Activated CD8-positive, alpha-beta memory T cell treated with anti-CD3 and anti-CD28 coated beads, Interleukin-2, amount 50 U/mL, for 24 hours (primary cell): ENCODE results near the gene TMPRSS13.
"Not testable (repeated sequence)": the region's sequence is repeated elsewhere in the genome, so short reads cannot be mapped to it uniquely, and the experiment has no call there.

Experiments
- DNase-seq: peaks from one replicate; pipeline ENCODE4 v3.0.0-alpha.2; 2020; ENCODE audit errors: extremely low read depth

The TMPRSS13 gene

GRCh38 chr11:117929142-117929915 is at the start of gene TMPRSS13:
Gene TMPRSS13 (minus strand): TSS chr11:117929402. CDS start chr11:117929307, 95 bp downstream.
- no peak for DNase-seq

DNA sequence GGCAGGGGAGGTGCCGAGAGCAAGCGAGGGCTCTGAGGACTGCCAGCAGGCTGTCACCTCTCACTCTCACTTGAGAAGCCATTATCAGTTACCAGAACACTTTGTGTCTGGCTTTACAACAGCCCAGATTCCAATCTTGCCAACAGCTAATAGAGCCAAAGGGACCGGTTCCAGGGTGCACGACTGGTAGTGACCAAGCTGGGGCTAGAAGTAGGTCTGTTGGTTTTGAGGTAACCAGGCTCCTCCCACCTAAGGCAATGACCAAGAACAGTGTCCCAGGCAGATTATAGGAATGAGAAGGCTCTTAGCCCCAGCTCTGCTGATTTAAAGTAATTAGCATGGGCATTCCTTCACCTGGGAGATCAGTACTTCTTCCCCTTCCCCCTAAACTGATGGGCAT is 49.8 kb upstream of the TMPRSS13 start:
- no peak for DNase-seq

DNA sequence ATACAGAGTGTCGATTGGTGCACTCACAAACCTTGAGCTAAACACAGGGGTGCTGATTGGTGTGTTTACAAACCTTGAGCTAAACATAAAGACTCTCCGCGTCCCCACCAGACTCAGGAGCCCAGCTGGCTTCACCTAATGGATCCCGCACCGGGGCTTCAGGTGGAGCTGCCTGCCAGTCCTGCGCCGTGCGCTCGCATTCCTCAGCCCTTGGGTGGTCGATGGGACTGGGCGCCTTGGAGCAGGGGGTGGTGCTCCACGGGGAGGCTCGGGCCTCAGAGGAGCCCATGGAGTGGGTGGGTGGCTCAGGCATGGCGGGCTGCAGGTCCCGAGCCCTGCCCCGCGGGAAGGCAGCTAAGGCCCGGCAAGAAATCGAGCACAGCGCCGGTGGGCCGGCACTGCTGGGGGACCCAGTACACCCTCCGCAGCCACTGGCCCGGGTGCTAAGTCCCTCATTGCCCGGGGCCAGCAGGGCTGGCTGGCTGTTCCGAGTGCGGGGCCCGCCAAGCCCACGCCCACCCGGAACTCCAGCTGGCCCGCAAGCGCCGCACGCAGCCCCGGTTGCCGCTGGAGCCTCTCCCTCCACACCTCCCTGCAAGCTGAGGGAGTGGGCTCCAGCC is 49.2 kb upstream of the TMPRSS13 start:
- not testable (repeated sequence) for DNase-seq

DNA sequence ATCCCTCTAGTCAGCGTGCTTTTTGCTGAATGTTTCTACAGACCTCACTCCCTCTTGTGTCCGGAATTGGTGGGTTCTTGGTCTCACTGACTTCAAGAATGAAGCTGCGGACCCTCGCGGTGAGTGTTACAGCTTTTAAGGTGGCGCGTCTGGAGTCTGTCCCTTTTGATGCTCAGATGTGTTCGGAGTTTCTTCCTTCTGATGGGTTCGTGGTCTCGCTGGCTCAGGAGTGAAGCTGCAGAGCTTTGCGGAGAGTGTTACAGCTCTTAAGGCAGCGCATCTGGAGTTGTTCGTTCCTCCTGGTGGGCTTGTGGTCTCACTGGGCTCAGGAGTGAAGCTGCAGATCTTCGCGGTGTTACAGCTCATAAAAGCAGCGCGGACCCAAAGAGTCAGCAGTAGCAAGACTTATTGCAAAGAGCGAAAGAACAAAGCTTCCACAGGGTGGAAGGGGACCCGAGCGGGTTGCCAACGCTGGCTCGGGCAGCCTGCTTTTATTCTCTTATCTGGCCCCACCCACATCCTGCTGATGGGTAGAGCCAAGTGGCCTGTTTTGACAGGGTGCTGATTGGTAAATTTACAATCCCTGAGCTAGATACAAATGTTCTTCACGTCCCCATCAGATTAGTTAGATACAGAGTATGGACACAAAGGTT is 48.5 kb upstream of the TMPRSS13 start:
- DNase-seq: not testable (repeated sequence)

DNA sequence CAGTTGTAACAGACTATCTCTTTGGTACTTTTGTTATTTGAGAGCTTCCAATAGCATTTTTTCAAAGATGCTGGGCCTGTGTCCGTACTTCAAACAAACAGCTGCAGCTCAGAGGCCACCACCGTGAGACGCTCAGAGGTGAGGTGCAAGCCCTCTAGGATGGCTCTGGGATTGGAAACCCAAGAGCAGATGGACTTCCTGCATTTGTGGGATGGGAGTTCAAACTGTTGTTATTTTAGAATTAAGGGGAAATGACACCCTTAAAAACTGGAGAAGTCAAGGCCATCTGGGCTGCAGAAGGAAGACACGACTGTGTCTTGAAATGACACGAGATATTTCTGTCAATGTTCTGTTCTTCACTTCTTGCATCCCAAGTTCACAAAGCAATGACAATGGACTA is 47.8 kb upstream of the TMPRSS13 start:
- DNase-seq: no peak

DNA sequence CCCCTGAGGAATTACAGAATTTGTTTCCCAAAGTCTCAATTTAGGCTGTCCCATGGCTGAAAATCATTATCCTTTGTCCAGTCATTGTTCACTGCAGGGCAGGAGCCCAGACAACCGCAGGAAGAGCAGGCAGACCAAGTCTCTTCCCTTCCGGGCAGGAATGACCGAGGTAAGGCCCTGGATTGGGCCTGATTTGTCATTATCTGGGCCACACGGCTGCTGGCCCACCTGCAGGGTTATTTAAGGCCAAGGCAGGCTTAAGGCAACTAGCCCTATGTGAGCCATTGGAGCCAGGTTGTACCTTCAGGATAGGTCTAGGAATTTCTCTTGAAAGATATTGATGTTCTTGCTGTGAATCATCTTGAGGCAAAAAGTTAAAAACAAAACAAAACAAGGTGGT is 47.2 kb upstream of the TMPRSS13 start:
- no peak for DNase-seq

GRCh38 chr11:117973503-117973860 is 44.3 kb upstream of the TMPRSS13 start:
- DNase-seq: no peak

GRCh38 chr11:117972629-117973502 is 43.7 kb upstream of the TMPRSS13 start:
- no peak for DNase-seq

GRCh38 chr11:117972044-117972443 is 42.8 kb upstream of the TMPRSS13 start:
- DNase-seq: no peak

DNA sequence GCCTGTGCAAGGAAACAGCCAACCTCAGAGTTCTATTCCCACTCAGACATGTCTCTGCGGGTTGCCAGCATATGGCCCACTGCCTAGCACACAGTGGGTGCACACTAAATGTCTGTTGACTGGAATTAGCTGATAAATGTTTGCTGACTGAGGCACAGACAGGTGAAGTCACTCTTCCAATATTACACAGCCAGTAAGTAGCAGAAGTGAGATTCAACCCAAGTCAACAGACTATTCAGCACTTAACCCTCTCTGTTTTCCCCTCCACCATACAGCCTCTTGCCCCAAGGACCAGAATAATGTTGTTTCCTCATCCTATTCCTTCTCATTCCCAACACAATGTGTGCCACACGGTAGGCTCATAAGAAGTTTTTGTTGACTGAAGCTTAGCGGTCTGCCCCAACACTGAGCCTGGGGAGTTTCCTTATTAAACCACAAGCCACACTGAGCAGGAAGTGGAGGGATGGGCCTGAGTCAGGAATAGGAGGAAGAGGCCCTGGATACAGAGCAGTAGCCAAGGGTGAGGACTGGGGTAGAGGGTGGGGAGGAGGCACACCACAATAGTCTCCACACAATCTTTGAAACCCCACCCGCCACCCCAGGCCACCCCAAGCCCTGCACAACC is 41.3 kb upstream of the TMPRSS13 start:
- DNase-seq: no peak

DNA sequence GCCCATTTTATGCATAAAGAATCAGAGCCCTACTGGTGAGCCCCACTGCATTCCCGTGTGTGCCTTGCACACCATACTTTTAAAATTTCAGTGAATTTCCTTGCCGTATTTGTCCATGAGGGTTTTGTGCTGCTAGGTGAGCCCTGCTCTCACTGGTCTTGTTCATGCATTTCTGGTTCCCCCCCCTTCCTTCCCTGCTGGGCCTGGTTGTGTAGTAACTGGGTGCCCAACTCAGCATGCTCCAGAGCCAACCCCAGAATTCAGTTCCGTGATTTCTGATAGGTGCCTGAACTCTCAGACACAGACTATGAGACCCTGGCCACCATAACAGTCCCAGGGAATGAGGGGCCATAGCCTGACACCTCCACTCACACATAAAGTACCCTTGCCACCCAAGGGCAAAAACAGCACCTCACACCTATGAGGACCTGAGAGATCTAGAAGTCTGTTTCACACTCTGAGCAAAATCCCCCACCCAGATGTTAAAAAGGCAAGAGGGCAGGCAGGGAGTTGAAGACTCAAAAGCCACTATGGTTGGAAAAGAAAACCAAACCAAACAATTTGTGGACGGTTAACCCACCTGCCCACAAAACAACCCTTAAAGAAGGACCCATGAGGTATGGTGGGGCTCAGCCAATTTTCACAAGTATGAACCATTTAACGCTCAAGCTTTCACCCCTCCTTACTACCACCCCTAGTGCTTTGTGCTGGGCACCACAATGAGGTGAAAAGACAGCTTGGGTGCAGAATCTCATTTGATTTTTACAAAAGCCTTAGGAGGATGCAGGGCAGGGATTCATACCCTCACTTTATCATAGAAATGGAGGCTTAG is 40.2 kb upstream of the TMPRSS13 start:
- no peak for DNase-seq

GRCh38 chr11:117966908-117967307 is 37.7 kb upstream of the TMPRSS13 start:
- no peak for DNase-seq

GRCh38 chr11:117962826-117963225 is 33.6 kb upstream of the TMPRSS13 start:
- no peak for DNase-seq

DNA sequence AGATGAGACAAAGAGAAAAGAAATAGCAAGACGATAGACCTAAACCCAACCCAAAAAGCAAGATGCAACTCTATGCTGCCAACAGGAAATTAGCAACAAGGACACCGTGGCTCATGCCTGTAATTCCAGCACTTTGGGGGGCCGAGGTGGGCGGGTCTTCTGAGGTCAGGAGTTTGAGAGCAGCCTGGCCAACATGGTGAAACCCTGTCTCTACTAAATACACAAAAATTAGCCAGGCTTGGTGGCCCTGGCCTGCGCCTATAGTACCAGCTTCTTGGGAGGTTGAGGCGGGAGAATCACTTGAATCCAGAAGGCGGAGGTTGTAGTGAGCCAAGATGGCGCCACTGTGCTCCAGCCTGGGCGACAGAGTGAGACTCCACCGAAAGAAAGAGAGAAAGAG is 32.7 kb upstream of the TMPRSS13 start:
- DNase-seq: no peak

DNA sequence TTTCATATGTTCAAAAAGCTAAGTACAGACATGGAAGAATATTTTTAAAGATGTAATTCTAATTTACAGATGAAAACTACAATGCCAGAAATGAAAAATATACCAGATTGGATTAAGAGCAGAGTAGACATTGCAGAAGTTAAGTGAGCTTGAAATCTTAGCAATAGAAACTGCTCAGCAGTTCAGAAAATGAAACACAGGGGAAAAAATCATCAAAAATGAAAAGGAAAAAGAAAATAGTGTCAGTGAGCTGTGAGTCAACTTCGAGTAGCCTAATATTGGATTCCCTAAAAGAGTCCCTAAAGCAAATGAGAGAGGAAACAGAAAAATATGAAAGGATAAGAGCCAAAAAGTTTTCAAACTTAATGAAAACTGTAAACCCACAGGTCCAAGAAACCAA is 31.2 kb upstream of the TMPRSS13 start:
- DNase-seq: no peak

- DNase-seq: no peak
Measured at GRCh38 chr11:117959438-117960149, 30.4 kb upstream of the TMPRSS13 start.

GRCh38 chr11:117958949-117959348 is 29.7 kb upstream of the TMPRSS13 start:
- no peak for DNase-seq

DNA sequence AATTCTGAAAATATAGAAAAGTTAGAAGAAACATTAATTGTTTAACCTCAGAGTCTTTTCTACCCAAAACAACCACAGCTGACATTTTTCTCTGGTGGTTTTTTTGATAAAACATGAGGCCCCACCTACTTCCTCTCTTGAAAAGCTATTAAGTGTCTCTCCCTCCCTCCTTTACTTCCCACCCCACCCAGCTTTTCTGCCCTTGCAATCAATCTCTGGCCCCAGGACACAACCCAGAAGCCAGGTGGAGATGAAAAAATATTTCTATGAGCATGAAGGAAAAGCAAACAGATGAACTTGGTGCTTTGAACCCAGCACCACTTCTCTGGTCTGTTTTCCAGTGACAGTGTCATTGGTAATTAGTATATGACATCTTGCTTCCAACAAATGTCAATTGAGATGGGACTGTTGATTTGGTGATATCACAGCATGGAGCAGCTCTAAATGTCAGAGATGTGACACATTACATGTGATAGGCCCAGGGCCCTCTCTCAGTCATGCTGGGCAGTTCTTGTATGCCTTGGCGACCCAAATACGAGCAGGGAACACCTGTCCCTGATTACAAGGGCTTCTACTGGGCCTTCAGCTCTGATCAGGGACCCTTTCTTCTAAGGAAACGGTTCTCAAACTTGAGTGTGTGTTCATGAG is 23.9 kb upstream of the TMPRSS13 start:
- no peak for DNase-seq
